CD4-positive, alpha-beta T cell treated with Interleukin-17A for 4 hours (primary cell): ENCODE data around the gene EXD3.

Experiments
- DNase-seq: peaks from one replicate; pipeline ENCODE4 v3.0.0-alpha.2; 2020; ENCODE audit warnings: mixed read lengths

EXD3 gene

DNA sequence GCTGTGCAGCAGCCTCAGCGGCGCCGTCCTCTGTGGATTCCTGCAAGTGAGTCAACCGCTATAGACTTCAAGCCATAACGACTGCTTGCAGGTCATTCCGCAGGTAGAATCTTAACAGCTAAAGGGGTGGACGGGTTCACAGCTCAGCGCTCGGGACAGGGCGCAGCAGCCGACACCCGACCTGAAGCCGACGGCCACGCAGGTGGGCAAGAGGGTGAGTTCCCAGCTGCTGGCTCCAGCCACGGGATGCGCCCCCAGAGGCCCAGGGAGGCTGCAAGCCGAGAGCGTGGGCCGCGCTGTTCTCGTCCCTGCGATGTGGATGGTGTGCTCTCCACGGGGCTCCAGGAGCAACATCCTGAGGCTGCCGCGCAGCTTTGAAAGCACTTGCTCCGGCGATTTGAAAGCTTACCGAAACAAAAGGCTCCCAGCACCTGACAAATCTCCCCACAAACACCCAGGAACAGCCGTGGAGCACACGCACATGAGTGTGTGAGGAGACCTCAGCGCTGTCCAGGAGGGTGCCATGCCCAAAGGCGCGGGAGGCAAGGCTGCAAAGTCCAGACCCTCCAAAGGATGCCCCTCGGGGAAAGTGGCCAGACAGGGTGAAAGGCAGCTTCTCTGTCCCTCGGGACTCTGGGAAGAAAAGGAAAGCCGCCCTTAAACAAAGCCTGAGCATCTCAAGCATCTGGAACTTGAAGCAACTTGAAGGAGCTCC lies 48.7 kb downstream of the EXD3 start:
- DNase-seq: no peak

DNA sequence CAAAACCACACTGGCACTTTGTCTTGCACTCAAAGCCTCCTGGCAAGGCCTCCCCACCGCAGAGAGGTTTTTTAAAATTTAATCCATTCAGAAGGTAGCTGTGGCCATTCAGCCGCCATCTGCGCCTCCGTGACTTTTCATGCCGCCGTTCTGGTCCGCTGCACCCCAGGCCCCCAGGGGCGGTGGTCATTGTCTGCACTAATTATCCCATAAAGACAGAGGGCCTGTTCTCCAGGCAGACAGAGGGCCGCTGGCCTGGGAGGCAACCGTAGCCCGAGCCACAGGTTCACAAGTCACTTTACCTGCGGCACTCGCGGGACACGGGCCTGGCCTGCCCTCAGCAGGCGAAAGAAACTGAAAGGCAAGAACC lies 49.4 kb downstream of the EXD3 start:
- DNase-seq: no peak

DNA sequence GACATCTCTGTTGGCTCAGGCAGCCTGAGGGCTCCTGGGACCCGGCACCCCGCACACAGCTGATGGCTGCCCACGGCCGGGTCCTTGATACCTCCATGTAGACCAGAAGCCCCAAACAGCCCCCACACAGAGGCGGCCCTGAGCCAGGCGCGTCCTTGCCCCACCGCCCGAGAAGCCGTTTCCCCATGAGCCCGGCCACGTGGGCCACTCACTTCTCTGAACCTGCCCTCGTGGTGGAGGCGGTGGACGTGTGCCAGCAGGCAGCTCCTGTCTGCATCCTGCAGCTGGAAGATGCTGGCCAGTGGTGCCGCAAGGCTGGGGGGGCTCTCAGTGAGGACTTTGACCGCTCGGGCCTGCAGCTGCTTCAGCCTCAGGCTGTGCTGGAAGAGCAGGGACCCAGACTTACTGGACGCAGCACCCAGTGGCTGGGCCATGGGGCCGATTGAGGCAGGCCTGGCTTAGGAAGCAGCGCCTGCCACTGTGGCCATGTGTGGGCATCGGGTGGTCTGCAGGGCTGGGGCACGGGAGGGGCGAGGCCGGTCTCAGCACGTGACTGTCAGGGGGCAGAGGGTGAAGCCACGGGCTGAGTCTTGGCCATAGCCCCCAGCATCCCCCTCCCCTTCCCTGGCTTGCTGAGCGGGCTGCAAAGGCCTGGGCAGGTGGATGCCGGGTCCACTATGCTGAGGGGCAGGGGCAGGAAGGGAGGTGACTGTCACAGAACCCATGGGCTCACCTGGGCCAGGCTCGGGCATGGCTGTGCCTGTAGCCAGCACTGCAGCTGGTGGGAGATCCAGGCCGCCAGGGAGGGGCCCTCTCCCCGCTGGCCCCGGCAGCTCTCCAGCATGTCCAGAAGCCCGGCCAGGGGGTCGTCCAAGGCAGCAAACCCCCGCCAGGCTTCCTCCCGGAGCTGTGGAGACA lies 50.0 kb downstream of the EXD3 start:
- DNase-seq: no peak

DNA sequence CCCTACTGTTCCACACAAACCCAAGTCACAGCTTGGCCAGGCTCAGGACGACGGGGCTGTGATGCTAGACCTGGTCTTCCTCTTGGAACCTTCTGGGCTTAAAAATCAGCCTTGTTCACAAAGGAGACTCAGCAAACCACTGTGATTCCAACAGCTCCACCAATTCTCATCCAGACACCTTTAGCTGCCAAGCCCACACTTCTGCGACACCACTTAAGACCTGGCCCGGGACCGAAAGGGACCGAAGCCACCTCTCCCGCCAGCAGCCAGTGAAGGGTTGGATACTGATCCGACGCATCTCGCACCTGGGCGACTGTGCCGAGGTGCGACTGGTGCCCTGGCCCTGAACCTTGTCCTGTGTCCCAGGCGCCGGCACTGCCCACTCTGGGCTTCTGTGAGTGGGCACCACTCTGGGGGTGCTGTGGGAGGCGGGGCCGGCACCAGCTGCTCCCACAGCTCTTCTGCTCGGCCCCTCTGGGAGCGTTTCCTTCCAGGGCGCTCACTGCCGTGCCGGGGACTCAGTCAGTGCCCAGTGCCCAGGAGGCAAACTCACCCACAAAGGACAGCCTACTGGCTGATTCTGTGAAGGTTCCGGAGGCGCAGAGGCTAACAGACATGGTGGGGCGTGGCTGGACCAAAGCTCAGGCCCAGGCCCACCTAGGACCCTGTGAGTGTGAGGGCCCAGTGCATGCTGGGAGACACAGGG lies 50.9 kb downstream of the EXD3 start:
- no peak for DNase-seq

DNA sequence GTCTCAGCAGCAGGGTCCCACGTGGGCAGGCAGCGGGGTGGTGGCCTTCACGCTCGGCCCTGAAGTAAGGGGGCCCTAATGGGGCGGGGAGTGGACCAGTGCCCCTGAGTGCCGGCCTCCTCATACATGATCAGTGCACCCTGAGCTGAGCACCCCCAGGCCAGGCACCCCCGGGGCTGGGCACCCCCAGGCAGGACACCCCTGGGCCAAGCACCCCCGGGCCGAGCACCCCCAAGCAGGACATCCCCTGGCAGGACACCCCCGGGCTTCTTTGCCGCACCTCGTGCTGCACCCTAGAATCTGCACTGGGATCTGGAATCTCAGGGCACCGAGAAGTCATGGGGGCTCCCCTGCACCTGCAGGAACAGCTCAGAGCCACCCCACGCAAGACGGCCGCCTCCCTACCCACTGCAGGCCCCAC lies 51.4 kb downstream of the EXD3 start:
- DNase-seq: no peak

DNA sequence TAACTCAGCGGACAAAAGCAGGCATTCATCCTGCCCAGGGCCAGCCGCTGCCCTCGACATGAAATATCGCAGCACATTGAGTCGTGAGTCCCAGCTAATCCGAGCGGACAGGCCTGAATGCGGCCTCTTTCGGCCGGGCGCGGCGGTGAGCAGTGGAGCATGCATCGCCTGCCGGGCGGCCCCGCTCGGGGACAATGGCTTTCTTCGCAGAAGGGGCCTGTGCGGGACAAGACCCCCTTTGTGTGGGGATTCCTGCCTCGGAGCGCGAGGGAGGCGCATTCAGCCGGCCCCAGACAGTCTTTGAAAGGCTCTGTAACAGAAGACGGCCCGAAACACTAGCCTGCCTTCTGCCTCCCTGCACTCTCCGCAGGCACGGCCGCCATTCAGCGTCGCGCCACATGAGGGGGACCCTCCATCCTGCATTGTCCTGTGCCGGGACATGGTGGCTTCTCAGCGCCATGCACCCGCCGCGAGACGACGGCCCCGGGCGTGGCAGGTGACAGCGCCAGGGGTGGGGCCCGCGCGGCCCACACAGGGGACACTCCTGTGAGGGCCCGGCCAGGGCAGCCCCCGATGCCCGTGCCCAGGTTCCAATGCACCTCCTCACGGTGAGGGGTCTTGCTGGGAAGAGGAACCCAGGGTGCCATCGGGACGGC lies 52.0 kb downstream of the EXD3 start:
- no peak for DNase-seq

DNA sequence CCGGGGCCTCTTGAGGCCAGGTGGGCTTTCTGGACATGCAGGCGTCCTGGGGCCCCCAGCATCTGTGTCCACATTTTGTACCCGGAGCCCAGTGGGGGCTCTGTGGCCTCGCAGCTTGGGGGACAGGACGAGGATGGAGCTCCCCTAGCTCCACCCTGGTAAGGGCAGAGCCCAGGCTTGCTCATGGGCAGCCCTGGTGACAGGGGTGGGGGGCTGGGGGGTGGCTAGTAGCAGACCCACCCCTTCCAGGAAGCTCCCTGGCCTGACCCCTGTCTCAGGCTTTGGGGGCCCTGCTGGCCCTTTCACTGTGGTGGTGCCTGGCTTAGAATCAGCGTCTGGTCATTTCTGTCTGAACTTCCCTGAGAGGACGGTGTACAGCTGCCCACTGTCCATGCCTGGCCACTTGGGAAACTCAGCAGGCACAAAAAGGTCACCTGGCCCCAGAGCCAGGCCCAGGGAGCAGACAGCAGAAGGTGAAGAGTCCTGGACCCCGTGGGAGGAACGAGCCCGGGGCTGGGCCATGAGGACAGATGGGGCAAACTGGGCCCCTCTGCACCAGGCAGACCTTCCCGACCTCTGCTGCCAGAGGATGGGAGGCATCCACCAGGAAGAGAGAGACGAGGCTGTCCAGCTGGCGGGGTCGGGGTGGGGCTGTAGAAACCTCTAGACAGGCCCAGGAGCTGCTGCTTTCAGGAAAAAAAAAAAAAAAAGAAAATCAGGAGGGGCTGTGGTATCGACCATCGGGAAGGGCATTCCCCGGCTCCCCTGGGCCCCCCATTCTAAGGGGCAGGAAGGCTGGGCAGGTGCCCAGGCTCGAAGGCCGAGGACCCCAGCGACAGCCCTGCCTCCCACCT lies 52.8 kb downstream of the EXD3 start:
- DNase-seq: no peak

DNA sequence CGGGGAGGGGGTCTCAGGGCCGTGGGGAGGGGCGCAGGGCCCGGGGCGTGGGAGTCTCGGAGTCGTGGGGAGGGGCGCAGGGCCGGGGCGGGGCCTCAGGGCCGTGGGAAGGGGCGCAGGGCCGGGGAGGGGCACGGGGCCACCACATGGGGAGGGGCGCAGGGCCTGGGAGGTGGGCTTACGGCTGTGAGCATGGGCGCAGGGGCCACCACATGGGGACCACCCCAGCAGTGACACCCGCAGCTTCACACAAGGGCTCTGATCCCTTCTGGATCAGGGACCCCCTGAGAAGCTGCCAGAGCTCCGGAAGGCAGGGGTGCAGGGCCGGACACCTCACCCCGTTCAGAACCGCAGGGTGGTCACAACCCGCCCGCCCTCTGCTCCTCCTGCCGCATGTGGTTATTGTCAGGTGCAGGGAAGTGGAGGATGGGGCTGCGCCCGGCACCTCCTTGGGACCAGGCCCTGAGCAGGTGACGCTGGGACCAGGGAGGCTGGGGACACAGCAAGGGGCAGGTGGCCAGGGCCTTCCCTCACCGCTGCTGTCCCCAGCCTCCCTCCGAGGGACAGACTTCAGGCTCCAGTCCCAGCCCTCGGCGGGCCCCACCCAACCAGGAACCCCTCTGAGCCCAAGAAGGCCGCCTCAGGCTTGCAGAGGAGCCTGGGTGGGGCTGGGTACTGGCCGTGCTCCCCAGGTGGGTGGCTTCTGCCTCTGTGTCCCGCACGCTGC lies 53.7 kb downstream of the EXD3 start:
- no peak for DNase-seq

DNA sequence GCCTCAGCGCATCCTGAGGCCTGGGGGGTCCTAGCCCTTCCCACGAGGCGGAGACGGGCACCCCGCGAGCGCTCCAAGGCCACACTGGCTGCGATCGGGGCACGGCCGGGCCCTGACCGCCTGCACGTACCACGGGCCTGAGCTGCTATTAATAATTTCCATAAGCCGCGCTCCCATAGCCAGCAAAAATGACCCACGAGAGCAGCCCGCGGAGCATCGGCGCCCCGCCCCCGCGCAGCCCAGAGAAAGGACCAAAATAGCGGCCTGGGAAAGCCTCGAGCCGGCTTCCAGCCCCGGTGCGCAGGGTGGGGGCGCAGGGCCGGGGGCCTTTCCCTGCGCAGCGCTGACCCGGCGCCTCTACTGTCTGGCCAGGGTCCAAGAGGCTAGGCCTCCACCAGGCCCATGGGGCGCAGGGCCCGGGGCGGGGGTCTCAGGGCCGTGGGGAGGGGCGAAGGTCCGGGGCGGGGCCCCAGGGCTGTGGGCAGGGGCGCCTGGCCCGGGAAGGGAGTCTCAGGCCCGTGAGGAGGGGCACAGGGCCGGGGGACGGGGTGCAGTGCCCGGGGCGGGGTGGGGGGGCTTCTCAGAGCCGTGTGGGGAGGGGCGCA lies 54.4 kb downstream of the EXD3 start:
- DNase-seq: no peak

DNA sequence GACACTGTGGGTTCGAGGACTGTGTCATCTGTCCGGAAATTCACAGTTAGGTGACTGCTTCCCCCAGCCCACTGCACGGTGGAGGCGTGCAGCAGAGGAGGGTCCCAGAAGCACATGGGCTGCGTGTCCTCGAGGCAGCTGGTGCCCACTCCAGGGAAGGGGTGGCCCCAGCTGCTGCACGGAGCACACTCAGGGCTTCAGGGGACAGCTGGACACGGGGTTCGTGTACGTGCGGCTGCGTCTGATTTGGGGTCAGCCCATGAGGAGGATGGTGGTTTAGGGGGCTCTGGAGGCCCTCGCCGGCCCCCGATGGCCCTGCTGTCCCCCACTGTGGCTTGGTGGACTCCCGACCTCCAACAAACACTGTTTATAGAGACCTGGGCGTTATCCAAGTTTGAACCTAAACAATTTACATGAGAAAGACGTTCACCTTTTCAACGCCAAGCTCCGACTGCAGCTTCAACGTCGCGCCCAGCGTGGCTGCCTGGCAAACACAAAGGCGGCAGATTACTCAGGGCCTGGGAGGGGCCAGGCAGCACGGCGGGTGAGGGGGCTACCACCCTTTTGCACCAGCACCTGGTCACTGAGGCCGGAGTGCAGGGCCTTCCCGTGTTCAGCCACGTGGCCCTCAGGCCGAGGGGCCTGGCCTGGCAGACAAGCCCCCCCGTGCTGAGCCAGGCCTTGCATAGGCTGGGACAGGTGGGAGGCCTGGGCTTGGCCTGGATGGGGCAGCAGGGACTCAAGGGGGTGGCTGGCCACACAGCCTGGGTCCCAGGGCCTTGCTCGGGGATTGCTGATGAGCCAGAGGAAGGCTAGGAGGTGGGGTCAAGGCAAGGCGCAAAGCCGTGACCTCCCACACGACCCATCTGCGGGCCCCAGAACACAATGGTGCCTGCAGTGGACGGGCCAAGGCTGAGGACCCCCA lies 55.2 kb downstream of the EXD3 start:
- no peak for DNase-seq

DNA sequence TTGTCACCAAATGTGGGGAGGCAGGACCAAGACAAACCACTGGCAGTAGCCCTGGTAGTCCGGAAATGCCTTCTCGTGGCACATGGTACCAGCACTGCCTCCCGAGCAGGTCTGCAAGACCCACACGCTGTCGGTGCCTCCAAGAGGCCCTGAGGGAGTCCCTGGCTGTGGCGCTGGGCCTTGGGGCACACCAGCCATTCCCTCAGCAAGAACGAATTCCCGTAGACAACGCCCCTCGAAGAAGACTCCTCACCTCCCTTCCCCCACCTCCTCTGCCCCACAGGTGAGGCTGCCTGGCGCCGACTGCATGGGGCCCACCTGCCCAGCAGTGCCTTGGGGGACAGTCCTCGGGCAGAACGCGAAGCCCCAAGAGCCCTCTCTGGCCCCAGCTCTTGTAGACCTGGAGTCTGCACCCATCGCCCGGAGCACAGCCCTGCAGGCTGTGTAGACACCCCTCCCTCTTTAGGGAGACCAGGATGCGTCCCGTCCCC lies 56.0 kb downstream of the EXD3 start:
- no peak for DNase-seq

DNA sequence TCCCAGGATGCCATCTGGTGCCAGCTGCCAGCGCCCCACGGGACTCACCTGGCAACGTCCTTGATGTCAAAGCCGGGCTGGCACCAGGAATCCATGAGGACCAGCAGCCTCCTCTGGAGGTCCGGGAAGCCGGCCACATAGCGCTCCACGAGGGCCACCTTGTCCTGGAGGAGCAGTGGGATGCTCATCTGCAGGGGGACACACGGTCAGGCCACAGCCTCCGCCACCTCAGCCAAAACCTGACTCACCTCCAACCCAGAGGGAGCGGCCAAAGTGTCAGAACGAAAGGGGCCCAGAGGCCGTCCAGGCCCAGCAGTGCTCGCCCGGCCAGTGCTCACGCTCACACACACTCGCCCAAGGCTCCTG lies 56.5 kb downstream of the EXD3 start:
- DNase-seq: no peak

DNA sequence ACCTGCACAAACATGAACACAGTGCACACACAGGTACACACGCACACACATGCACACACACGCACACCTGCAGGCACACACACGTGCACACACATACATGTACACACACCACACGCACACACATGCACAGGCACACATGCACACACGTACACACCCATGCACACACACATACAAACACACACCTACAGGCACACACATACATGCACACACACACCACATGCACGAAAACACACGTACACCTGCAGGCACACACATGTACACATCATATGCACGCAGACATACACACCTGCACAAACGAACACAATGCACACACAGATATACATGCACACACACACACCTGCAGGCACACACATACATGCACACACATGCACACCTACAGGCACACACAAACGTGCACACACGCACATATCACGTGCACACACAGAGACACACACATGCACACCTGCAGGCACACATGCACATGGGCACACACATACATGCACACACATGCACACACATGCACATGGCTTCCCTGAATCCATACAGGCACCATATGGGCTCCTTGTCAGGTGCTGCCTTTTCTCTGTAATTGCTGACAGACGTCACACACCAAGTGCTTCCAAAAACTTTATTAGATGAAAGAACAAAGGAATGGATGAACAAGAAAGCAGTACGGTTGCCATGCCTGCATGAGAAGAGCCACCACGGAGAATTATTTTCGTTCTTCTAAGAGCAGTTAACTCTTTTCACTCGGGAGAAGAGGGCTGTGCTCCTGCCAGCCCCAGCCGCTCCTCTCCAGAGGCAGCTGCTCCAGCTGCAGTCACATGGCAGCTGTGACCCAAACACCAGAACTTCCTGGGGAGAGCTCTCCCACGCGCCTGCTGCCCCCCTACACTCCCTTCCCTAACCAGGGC lies 57.2 kb downstream of the EXD3 start:
- no peak for DNase-seq

DNA sequence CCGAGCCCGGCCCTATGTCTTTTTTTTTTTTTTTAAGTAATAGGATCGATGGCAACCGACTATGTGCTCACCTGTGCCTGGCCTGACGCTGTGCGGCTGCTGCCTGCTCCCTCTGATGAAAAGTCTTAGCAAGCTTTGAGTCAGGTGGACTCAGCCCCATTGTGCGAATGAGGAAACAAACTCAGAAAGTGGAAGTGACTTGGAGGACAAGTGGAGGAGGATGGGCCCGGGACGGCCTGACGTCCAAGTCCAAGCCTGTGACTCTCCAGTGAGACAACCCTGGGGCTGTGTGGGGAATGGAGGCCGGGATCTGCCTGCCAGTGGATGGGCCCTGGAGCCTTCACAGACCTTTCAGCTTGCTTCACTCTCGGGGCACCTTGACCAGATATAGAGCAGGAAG lies 57.9 kb downstream of the EXD3 start:
- DNase-seq: no peak

DNA sequence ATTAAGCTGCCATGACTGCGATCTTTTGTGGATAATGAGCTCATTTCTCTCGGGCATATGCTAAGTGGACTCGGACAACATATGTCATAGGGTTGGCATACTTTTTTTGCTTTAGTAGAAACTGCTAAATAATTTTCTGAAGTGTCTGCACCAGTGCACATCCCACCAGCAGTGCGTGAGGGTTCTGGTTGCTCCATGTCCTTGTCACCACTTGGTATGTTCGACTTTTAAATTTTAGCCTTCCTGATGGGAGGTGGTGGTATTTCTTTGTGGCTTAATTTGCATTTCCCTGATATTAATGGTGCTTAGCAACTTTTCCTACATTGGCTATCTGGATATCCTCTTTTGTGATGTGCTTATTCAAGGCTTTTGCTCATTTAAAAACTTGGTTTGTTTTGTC lies 63.1 kb downstream of the EXD3 start:
- no peak for DNase-seq

DNA sequence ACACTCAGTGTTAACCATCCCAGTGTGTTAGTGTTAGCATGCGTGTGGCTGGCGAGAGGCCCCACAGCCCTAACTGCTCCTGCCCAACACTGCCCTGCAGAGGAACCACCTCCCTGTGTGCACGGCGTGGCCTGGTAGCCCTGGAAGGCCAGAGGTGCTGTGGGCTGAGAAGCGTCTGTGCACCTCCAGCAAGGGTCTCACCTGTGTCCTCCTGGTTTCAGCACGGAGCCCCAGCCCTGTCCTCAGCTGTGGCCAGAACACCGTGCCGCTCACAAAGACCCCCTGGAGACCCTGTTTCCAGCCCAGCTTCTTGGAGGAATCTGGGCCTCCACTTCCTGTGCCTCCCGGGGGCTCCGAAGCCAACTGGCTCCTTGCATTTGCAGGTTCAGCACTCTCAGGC lies 64.8 kb downstream of the EXD3 start:
- DNase-seq: no peak

DNA sequence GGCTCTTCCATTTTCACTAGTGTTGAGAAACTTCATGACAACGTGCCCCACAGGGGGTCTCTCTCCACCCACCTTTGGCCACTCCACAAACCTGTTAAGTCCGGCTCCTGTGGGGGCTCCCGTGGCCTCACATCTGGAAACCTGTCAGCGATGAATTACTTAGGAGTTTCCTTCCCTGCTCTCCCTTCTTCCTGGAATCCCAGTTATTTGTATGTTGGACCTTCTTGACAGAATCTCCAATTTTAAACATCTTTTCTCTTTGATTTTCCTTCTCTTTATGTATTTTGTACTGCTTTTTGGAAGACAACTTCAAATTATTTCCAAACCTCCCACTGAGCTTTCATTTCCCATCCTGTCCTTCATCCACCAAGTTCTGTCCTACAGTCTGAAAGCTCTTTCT lies 65.8 kb downstream of the EXD3 start:
- no peak for DNase-seq

DNA sequence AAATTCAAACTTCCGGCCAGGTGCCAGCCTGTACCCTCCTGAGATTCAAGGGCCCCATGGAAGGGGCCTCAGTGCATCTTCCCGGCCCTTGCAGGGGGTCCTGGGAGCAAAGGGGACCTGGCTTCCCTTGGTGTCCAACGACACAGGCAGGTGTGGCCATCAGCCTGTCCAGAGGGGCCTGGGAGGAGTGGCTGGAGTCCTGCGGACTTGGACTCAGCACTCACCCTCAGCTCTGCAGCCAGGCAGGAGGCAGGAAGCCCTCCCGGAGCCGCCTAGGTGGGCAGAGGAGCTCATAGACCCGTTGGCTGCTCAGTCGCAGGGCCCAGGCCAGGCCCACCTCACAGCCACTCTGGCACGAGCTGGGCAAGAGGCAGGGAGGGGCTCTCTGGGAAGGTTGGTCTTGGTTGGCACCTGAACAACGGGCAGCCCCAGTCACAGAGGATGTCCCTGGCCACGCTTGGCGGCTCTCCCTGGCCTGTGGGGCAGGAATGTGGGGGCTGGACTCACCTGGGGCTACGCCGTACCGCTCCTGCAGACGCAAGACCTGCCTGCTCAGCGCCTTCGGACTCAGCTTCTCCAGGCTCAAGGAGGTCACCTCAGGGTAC lies 67.1 kb downstream of the EXD3 start:
- no peak for DNase-seq
